ENCODE measurements around the gene PRDM9.
A peak's percentile ranks its signal among the peaks of the same experiment; 100 is the strongest.
"Not testable (repeated sequence)": the region's sequence is repeated elsewhere in the genome, so short reads cannot be mapped to it uniquely, and the experiment has no call there.

The PRDM9 gene
- total RNA-seq, result 0 to 0.15 (median 0.02) reads per million in 18 experiments

- DNase-seq, result peak in 1 of 2 donors; percentile 2
These were observed at the start of gene PRDM9 for GRCh38 chr5:23507278-23507685. PRDM9 (plus strand) TSS chr5:23507609; CDS start chr5:23509034, 1,425 bp downstream.

GRCh38 chr5:23457780-23458179, 49.6 kb upstream of the PRDM9 start:
- no peak for DNase-seq

DNA sequence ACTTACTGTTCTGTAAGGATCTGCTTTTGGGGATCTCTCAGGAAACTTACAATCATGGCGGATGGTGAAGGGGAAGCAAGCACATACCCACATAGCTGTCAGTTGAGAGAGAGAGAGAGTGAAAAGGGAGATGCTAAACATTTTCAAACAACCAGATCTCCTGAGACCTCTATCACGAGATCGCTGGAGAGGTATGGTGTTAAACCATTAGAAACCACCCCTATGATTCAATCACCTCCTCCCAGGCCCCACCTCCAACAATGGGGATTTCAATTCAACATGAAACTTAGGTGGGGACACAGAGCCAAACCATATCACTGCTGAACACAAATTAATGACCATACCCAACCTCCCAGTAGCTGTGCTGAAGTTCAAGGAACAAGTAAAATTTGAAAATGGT, 48.2 kb upstream of the PRDM9 start:
- DNase-seq, result no peak

DNA sequence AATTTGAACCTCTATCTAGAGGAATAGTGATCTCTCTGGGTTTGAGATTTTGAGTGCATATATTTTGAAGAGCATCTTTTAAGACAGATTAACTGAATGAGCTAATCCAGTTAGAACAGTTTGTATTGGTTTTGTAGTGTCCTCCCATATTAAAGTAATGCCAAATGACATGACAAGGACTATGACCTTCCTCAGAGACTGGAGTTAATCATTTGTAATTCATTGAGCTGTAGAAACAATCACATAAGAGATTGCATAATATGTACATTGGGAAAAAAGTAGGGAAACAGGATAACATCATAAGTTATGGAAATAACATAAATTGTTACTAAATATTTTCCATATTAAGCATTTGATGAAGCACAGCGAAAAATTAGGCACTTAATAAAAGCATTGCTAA, 45.8 kb upstream of the PRDM9 start:
- no peak for DNase-seq

DNA sequence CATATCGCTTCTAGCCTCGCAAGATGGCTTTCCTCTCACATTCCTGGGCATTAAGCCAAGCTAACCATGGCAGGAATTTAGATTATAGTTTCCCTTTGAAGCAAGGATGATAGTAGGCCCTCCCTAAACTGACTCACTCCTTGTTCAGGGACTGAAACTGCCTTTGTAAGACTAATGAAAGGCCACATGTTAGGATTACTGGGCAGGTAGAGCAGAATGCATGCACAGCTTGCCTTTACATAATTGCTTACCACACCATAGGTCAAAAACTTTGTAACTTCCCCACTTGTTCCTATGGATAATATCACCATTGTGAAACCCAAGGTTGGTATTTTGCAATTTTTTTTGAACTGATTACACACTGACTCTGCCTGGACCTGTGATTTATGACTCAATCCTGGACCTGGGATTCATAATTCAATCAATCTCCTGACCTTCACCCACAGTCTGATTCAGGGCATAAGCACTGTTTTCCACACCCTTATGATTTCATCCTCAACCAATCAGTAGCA, 41.0 kb upstream of the PRDM9 start:
- peak in 1 of 2 donors; percentile 6 for DNase-seq

GRCh38 chr5:23468658-23469057, 38.8 kb upstream of the PRDM9 start:
- DNase-seq, result no peak

DNA sequence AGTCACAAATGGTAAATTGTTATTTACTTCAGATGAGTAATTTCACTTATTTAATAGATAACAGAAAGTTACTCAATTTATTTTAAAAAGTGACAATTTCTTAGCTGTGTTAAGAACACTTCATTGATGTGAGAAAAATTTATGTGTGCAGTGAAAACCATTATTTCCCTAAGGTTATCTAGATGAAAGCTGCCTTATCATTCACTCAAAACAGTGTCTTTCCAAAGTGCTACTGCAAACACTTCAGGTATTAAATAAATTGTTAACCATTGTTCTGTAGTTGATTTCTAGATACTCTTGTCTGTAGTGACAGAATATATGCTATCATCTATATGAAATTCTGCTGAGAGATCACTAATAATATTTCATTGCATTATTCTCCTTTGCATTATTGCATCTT, 33.5 kb upstream of the PRDM9 start:
- no peak for DNase-seq

DNA sequence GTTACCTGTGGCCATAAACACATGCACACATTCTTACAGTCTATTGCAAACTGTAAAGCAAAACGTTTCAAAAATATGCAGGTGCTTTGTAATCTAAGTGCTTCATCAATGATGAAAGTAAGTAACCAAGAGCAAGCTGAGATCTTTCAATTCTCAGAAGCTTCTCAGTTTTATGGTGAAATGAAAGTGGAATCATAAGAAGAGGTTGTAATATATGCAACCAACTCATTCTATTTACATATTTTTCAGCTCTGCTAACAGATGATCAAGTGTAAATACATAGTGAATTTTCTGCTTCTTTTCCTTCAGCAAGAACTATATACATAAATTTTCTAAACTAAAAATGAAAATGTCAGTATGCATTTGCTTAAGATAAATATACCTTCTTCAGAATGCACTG, 33.1 kb upstream of the PRDM9 start:
- DNase-seq, result no peak

DNA sequence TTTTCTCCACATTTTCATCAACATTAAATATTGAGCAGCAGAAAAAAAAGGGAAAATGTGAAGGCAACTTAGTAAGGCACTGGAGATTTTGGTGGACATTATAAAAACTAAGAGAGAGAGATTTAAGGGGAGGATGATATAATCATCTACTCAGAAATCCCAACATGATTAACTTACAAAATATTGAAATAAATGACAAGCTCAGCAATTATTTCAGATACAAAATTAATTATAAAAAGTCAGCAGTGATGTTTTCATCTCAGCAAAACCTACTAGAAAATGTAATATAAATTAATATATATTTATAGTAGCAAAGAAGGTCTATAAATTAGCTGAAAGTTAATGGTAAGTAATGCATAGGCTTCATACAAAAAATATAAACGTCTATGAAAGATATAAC, 30.8 kb upstream of the PRDM9 start:
- no peak for DNase-seq

- no peak for DNase-seq
These were observed 24.8 kb upstream of the PRDM9 start for GRCh38 chr5:23482642-23483041.

- DNase-seq, result no peak
These were observed 24.3 kb upstream of the PRDM9 start for GRCh38 chr5:23483090-23483489.

DNA sequence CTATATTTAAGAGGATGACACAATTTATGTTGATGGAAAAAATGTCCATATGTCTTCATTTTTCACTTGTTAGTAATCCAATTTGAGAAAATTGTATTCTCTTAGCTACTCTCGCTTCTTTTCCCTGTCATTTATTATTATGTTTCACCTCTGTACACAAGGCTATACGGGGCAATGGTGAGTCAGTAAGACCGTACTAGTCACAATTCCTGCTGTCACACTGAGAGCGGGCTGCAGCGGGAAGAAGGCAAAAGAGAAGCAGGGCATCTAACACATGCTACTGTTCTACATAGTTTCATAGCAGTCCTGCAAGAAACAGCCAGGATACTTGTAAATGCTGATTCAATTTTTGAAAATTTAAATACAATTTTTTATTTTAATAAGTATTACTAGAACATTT, 23.3 kb upstream of the PRDM9 start:
- no peak for DNase-seq

DNA sequence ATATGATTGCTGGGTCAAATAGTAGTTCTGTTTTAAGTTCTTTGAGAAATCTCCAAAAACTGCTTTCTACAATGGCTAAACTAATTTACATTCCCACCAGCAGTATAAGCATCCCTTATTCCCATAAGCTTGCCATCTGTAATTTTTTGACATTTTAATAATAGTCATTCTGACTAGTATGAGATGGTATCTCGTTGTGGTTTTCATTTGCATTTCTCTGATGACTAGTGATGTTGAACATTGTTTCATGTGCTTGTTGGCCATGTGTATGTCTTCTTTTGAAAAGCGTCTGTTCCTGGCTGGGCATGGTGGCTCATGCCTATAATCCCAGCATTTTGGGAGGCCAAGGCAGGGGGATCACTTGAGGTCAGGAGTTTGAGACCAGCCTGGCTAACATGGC, 21.2 kb upstream of the PRDM9 start:
- not testable (repeated sequence) for DNase-seq

- no peak for DNase-seq
These were observed 16.4 kb upstream of the PRDM9 start for GRCh38 chr5:23490993-23491392.

DNA sequence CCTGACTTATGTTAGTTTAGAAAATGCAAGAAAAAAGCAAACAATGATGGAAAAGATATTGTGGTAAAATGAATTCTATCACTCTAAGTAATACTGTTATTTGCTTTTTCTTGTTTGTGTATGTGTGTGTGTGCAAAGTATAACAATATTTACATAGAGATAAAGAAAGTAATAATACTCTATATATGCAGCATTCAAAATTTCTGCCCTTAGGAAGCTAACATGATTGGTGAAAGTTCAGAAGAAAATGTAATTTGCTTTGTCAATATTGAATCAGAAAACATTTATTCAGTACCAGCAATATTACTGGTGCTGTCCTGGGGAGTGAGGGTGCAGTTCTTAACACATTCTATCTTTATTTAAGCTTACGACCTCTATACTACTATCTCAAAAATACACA, 12.9 kb upstream of the PRDM9 start:
- DNase-seq, result no peak

DNA sequence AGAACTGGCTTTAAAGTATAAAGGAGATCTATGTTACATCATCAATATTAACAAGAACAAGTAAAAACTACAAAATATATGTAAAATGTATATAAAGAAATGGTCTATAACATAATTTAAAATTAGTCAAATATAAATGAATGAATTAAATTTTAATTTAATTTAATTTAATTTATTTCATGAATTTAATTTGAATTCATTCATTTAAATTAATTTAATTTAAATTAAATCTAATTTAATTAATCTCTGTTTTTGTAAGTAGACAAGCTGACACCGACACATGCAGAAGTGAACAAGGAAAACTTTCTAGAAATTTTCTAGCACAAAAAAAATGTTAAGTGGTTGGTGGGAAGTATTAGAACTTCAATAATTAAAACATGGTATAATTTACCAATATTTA, 10.8 kb upstream of the PRDM9 start:
- no peak for DNase-seq

DNA sequence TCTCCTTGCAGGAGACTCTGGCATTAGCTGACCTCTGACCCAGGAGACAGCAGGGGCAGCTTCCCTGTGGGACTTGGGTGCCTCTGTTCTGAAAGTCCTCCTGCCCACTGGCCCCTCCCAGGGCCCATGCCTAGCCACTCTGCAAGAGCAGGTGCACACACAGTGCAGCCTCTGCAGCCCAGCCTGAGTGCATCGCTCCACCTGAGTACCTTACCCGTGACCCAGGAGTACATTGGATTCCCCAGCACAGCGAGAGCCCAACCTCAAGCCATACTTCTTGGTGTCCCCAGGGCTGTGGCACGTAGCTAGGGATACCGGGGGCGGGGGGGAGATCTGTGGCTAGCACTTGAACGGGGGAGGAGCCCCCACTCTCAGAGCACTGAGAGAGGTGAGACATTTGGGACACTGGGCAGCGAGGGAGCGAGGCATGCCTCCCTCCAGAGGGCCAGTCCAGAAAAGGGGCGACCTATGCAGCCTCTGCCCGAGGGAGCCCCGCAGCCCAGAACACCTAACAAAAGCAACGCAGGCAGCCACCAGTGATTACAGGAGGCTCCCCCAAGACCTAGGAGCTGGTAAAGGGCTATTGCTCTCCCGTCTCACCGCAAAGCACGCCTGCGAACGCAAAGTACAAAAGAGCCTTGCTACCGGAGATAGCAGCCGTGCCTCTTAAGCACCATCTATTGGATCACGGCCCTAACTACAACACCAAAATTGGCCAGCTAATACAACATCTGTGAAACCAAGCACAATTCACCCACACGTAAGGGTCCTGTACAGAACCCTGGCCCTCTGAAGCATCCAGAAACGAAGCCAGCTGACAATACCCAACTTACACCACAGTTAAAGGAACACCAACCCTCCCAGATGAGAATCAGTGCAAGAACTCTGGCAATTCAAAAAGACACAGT, 826 bp upstream of the PRDM9 start:
- DNase-seq, result no peak

DNA sequence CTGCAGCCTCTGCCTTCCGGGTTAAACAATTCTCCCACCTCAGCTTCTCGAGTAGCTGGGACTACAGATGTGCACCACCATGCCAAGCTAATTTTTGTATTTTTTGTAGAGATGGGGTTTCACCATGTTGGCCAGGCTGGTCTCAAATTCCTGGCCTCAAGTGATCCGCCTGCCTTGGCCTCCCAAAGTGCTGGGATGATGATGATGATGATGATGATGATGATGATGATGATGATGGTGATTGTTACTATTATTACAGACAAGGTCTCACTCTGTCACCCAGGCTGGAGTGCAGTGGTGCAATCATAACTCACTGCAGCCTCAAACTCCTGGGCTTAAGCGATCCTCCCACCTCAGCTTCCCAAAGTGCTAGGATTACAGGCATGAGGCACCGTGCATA, 3.0 kb downstream of the PRDM9 start:
- not testable (repeated sequence) for DNase-seq

DNA sequence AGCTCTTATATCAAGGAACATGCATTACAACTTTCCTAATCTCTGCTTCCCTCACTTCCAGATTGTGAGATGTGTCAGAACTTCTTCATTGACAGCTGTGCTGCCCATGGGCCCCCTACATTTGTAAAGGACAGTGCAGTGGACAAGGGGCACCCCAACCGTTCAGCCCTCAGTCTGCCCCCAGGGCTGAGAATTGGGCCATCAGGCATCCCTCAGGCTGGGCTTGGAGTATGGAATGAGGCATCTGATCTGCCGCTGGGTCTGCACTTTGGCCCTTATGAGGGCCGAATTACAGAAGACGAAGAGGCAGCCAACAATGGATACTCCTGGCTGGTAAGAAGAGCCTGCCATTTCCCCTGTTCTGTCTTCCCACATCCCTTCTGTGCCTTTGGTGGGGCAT, 15.1 kb downstream of the PRDM9 start:
- DNase-seq, result no peak

GRCh38 chr5:23523031-23523430, 15.6 kb downstream of the PRDM9 start:
- no peak for DNase-seq

- no peak for DNase-seq
These were observed 16.6 kb downstream of the PRDM9 start for GRCh38 chr5:23523998-23524397.

DNA sequence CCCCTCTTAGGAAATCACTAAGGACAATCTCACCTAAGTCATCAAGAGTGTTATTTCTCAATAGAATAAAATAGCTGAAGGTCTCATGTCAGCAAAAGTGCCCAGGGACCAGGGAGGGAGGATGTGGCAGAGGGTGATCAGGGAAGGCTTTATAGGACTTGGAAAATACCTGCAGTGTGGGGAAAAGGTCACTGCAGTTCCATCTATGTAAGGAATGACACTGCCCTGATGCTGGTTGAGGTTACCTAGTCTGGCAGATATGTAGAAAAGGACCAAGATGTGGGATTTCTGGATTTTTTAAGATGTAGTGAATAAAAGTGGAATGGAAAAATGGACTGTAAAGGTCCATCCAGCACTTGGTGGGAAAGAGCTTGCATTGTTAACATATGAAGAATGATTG, 18.3 kb downstream of the PRDM9 start:
- no peak for DNase-seq

GRCh38 chr5:23526616-23527015, 19.2 kb downstream of the PRDM9 start:
- DNase-seq, result not testable (repeated sequence)

GRCh38 chr5:23527216-23527920, 20.0 kb downstream of the PRDM9 start:
- not testable (repeated sequence) for DNase-seq
